ENCODE data around the gene HSF4.
A peak's percentile ranks its signal among the peaks of the same experiment; 100 is the strongest.

HSF4 gene

DNA sequence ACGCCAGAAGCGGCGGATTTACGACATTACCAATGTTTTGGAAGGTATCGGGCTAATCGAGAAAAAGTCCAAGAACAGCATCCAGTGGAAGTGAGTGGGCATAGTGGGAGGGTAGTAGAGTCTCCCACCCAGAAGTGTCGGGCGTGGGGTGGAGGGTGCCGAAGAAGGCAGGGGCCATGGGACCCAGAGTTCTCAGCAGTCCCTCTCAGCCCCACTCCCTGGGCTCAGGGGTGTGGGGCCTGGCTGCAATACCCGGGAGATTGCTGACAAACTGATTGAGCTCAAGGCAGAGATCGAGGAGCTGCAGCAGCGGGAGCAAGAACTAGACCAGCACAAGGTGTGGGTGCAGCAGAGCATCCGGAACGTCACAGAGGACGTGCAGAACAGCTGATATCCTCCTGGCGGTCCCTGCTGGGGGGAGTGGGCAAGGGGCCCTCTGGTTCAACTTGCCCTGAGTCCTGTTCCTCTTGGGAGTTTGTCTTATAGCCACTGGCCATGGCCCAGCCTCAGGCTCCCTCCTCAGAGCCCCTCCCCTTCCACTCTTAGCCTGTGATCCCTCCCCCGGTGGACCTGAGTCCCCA lies 28.3 kb downstream of the HSF4 start:
- H3K27ac ChIP-seq = peak overlapping the region; percentile 73
- no peak for TF ChIP-seq ZFX (IDR thresholded peaks at IDR 0.05; ENCODE audit: borderline replicate concordance)
- TF ChIP-seq, protein P1, sequence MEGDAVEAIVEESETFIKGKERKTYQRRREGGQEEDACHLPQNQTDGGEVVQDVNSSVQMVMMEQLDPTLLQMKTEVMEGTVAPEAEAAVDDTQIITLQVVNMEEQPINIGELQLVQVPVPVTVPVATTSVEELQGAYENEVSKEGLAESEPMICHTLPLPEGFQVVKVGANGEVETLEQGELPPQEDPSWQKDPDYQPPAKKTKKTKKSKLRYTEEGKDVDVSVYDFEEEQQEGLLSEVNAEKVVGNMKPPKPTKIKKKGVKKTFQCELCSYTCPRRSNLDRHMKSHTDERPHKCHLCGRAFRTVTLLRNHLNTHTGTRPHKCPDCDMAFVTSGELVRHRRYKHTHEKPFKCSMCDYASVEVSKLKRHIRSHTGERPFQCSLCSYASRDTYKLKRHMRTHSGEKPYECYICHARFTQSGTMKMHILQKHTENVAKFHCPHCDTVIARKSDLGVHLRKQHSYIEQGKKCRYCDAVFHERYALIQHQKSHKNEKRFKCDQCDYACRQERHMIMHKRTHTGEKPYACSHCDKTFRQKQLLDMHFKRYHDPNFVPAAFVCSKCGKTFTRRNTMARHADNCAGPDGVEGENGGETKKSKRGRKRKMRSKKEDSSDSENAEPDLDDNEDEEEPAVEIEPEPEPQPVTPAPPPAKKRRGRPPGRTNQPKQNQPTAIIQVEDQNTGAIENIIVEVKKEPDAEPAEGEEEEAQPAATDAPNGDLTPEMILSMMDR (IDR thresholded peaks at IDR 0.05) = no peak

DNA sequence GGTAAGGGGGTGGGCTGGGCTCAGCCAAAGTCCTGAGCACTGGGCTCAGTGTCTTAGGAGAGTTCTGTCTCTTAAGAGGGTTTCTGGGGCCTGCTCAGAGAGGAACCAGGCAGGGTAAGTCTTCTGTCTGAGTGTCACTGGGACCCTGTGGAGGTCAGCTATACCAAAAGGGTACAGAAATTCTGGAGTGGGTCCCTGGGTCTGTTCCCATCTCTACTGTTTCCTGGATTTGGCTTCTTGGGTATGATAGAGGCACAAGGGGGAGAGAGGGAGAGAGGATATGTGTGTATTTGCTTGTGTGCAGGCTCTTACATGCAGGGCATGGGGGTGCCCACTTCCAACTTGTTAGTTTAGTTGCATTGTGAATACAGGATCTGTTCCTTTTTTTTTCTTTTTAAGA lies 29.0 kb downstream of the HSF4 start:
- H3K27ac ChIP-seq = peak overlapping the region; percentile 73

DNA sequence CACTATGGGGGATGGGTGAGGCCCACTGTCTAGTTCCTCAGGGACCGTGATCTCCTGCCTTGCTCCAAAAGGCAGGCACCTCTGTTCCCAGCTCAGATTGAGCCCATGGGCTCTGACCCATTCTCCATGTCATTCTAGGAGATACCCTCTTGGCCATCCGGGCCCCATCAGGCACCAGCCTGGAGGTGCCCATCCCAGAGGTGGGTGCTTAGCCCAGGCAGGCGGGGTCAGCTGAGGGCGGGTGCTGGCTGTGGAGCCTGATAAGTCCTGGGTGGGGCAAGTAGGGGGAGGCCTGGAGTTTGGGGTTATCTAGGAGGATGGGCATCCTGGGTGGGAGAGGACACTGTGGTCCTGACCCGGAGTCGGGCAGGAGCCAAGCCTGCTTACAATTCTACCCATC lies 29.7 kb downstream of the HSF4 start:
- no peak overlapping the region for H3K27ac ChIP-seq
- TF ChIP-seq, protein P1 (IDR thresholded peaks at IDR 0.05) = no peak
- TF ChIP-seq ZFX (IDR thresholded peaks at IDR 0.05; ENCODE audit: borderline replicate concordance) = no peak

More for the DNA sequence above, 29.0 kb downstream of the HSF4 start:
- TF ChIP-seq ZFX (IDR thresholded peaks at IDR 0.05; ENCODE audit: borderline replicate concordance) = no peak
- TF ChIP-seq, protein P1 (IDR thresholded peaks at IDR 0.05) = no peak

DNA sequence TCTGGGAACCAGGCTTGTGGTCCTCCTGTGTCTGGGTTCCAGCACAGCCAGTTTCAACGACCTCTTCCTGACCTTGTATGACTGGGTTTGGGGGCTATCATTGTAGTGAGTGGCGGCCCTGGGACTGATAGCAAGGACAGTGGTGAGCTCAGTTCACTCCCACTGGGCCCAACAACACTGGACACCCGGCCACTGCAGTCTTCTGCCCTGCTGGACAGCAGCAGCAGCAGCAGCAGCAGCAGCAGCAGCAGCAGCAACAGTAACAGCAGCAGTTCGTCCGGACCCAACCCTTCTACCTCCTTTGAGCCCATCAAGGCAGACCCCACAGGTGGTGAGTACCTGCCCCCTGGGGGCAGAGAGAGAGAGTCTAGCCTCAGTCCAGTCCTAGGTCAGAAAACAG lies 31.1 kb downstream of the HSF4 start:
- H3K27ac ChIP-seq = no peak overlapping the region
- TF ChIP-seq, protein P1 (IDR thresholded peaks at IDR 0.05) = no peak
- TF ChIP-seq ZFX (IDR thresholded peaks at IDR 0.05; ENCODE audit: borderline replicate concordance) = no peak

DNA sequence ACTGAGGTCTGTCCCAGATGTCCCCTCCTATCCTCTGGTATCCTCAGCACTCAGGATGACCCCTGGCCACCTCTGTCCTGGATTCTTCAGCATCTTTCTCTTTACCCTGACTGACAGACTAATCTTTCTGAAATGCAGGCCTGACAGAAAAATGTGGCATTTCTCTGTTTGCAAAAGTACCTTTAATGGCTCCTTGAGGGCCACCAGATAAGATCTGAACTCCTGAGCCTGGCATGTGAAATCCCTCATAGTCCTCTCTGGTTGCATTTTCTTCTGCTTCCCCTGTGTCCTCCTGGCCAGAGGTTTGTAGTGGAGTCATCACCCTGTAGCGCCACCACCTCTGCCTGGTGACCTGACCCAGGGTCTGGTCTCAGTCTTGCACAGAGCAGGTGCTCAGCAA lies 32.3 kb downstream of the HSF4 start:
- TF ChIP-seq ZFX (IDR thresholded peaks at IDR 0.05; ENCODE audit: borderline replicate concordance) = no peak
- TF ChIP-seq, protein P1 (IDR thresholded peaks at IDR 0.05) = no peak
- peak overlapping the region; percentile 92; the same call in 1 of the 2 replicates for H3K27ac ChIP-seq

DNA sequence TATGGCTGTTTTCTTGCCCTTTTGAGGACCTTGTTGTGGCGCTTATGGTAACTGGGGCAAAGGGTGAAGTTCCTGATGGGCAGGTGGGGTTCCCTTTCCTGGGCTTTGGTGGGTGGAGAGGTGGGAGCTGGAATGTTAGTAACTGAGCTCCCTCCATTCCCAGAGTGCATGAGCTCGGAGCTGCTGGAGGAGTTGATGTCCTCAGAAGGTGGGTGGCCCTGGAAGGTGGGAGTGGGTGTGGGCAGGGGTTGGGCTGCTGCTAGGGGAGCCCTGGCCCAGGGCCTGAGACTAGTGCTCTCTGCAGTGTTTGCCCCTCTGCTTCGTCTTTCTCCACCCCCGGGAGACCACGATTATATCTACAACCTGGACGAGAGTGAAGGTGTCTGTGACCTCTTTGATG lies 33.2 kb downstream of the HSF4 start:
- H3K27ac ChIP-seq = peak overlapping the region; percentile 92
- TF ChIP-seq, protein P1 (IDR thresholded peaks at IDR 0.05) = no peak
- no peak for TF ChIP-seq ZFX (IDR thresholded peaks at IDR 0.05; ENCODE audit: borderline replicate concordance)

DNA sequence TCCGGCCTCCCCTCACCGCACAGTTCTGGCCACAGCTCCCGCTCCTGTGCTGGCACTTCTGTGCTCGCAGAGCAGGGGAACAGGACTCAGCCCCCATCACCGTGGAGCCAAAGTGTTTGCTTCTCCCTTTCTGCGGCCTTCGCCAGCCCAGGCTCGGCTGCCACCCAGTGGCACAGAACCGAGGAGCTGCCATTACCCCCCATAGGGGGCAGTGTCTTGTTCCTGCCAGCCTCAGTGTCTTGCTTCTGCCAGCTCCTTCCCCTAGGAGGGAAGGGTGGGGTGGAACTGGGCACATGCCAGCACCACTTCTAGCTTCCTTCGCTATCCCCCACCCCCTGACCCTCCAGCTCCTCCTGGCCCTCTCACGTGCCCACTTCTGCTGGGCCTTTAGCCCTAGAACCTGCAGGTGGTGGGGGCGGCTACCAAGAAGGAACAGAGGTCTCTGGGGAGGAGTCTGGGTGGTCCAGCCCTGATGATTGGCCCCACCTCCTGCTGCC lies 33.7 kb downstream of the HSF4 start:
- TF ChIP-seq ZFX (IDR thresholded peaks at IDR 0.05; ENCODE audit: borderline replicate concordance) = no peak
- TF ChIP-seq, protein P1 (IDR thresholded peaks at IDR 0.05) = peak; percentile 95
- peak overlapping the region; percentile 92 for H3K27ac ChIP-seq

Data from 22Rv1 (cell line).